TTC549 (cell line): Measurements from ENCODE around the gene ZNF823.
"Not testable (repeated sequence)": the region's sequence is repeated elsewhere in the genome, so short reads cannot be mapped to it uniquely, and the experiment has no call there.

ENCODE experiments used
- FAIRE-seq: peaks from 2 replicates; lab custom pipeline; 2012; peaks lifted over from hg19 to GRCh38; lab: Jason Lieb, UNC

Gene ZNF823

GRCh38 chr19:11680689-11681302, 58.0 kb downstream of the ZNF823 start:
- no peak for FAIRE-seq

- no peak for FAIRE-seq
Measured at GRCh38 chr19:11678504-11678903, 60.2 kb downstream of the ZNF823 start.

- FAIRE-seq = not testable (repeated sequence)
Measured at GRCh38 chr19:11676661-11677600, 61.8 kb downstream of the ZNF823 start.

GRCh38 chr19:11675569-11675968, 63.2 kb downstream of the ZNF823 start:
- no peak for FAIRE-seq

- no peak for FAIRE-seq
Measured at GRCh38 chr19:11674067-11674492, 64.7 kb downstream of the ZNF823 start.

GRCh38 chr19:11673608-11674041, 65.1 kb downstream of the ZNF823 start:
- no peak for FAIRE-seq
